Measurements from ENCODE around the gene PRR20C.

PRR20C gene

DNA sequence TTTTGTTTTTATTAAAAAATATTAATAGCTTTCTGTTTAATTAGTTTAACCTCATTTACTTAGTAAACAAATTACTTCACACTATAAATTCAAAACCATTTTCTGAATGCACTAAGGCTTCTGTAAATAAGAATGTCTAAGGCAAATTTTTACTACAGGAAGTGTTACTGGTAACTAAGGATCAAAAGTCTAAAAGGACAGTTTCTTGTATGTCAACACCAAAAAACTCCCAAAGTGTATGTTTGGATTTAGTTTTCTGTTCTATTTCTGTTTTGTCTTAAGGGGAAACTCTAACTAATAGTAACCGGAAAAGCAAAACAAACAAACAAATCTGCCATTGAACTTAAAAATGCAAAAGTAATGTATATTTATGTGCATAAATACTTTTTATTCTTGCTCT is 37.8 kb downstream of the PRR20C start:
- no peak overlapping the region for H3K4me3 Mint-ChIP-seq
- no peak for DNase-seq (ENCODE audit: low spot score in 2 of 2)
- no peak for ATAC-seq (replicated peaks; ENCODE audit: extremely low read depth, poor library complexity, severe bottlenecking)
- H3K27ac Mint-ChIP-seq (ENCODE audit: low read depth): no peak overlapping the region
- no peaks in the 10 kb centered on the region for H3K9me3 Mint-ChIP-seq
- no peaks in the 10 kb centered on the region for H3K36me3 Mint-ChIP-seq (ENCODE audit: insufficient read depth)
- no peaks in the 10 kb centered on the region for H3K27me3 Mint-ChIP-seq
- no peaks in the 10 kb centered on the region for H3K4me1 Mint-ChIP-seq
